Stomach (tissue), 9 donors: ENCODE data around the gene FGF7. TPM values are rescaled to one million over a fixed set of nuclear protein-coding genes. Genes with fewer than 3 reads are reported as not detected.
A peak's percentile ranks its signal among the peaks of the same experiment; 100 is the strongest.

Experiments used
- DNase-seq, 2 donors: peaks; one replicate each; pipeline versions ENCODE4 v3.0.0 to v3.0.0-alpha.2; 2013 to 2019
- H3K27ac ChIP-seq, 5 donors: fragments of 200-600 bp in 4 of 5; sonication (generic) in 4 of 5; one replicate each; pipeline ENCODE4 v1.5.1; 2013 to 2019; ENCODE audit warnings: mild to moderate bottlenecking in 1 of 5, moderate library complexity in 1 of 5
- H3K27me3 ChIP-seq, 3 donors: fragments of 200-600 bp; sonication (generic); one replicate each; pipeline ENCODE4 v1.5.1; 2017 to 2019; ENCODE audit warnings: mixed run types in 1 of 3
- H3K36me3 ChIP-seq, 4 donors: fragments of 200-600 bp; sonication (generic); 1 replicate in 3 of 4; 2 replicates in 1 of 4; pipeline ENCODE4 v1.5.1; 2016 to 2019
- H3K4me1 ChIP-seq, 4 donors: fragments of 200-600 bp; sonication (generic); one replicate each; pipeline ENCODE4 v1.5.1; 2016 to 2019
- H3K4me3 ChIP-seq, 4 donors: fragments of 200-600 bp; sonication (generic) in 3 of 4; one replicate each; pipeline ENCODE4 v1.5.1; 2016 to 2019; ENCODE audit warnings: mild to moderate bottlenecking in 1 of 4
- H3K9me3 ChIP-seq, 4 donors: fragments of 200-600 bp; sonication (generic); one replicate each; pipeline ENCODE4 v1.5.1; 2016 to 2019
- EP300 ChIP-seq: sonication (generic); formaldehyde crosslinking; IDR thresholded peaks from one replicate; pipeline ENCODE4 v1.6.1; 2017; ENCODE audit warnings: antibody characterized with exemption
- POLR2A ChIP-seq, 4 donors: fragments of 450-650 bp; IDR thresholded peaks; one replicate each; pipeline ENCODE4 v1.6.1; 2016; ENCODE audit warnings: antibody characterized with exemption in 4 of 4, control low read depth in 2 of 4, mild to moderate bottlenecking in 1 of 4, moderate library complexity in 1 of 4
- POLR2AphosphoS5 ChIP-seq, 3 donors: sonication (generic); formaldehyde crosslinking; IDR thresholded peaks; one replicate each; pipeline ENCODE4 v1.6.1; 2016; ENCODE audit warnings: antibody characterized with exemption in 3 of 3
- WGBS, 5 donors: extraction: QIAGEN DNeasy Blood & Tissue Kit in 3 of 5; methylation state at CpG; one replicate each; pipeline versions ENCODE4 v1.1.5 to v1.1.7; 2013 to 2018; 5-methylcytosine and 5-hydroxymethylcytosine counted together
- intact Hi-C: fragments of 100-400 bp; cut with DNase I; formaldehyde crosslinking; loops from one replicate; pipeline ENCODE4 v1.15.1; 2023; ENCODE audit warnings: low total_unique reads
- polyA plus RNA-seq, 3 donors: library from polyadenylated mRNA; stranded (reverse); fragments of 200-250 nt; gene quantifications; one replicate each; pipeline ENCODE4 v1.2.3, GENCODE V29; 2013
- total RNA-seq, 5 donors: library from RNA; depleted of rRNA; stranded (reverse); fragments of >200 nt; gene quantifications; one replicate each; pipeline versions ENCODE4 v1.1.0 to v1.2.3, GENCODE V29; 2014 to 2016
- TF ChIP-seq, protein P1 (sequence below), 7 experiments: fragments of 450-650 bp in 4 of 7; fragments of 200-600 bp in 3 of 7; sonication (generic) in 3 of 7; IDR thresholded peaks; one replicate each; pipeline ENCODE4 v1.5.1; 2016 to 2019; ENCODE audit warnings: antibody characterized with exemption in 7 of 7, control low read depth in 2 of 7, mild to moderate bottlenecking in 1 of 7
- donor health status: healthy with polysubstance abuse.
- donor health status: Bipolar disorder and iron deficiency.
- donor health status: healthy.

FGF7 gene
- total and polyA plus RNA-seq, 8 donors: 2.6 to 55.1 (median 30.1) TPM

DNA sequence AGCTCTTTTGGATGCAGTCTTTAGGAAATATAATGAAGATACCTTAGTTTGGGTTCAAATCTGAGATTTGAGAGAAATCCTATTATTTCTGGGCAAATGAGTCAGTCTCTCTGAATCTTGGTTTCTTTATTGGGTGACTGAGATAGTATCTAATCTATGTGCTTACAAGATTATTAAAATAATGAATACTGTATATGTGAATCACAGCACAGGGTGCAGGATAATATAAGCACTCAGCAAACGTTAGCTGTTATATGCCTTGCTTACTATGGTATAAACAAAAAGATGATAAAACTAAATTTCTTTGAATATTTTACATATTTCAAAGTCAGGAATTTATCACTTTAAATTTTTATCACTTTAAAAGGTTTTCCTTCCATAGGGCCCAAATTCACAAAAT is 29.6 kb downstream of the FGF7 start:
- Histone ChIP-seq H3K4me3 (no peak overlapping the region), H3K36me3 (no peaks in the 10 kb centered on the region), H3K9me3 (no peaks in the 10 kb centered on the region), H3K27me3 (no peaks in the 10 kb centered on the region), H3K4me1 (peaks cover 0 to 17% (median 3%) of the 10 kb centered on the region in 4 donors), H3K27ac (no peak overlapping the region)
- TF ChIP-seq, protein P1, sequence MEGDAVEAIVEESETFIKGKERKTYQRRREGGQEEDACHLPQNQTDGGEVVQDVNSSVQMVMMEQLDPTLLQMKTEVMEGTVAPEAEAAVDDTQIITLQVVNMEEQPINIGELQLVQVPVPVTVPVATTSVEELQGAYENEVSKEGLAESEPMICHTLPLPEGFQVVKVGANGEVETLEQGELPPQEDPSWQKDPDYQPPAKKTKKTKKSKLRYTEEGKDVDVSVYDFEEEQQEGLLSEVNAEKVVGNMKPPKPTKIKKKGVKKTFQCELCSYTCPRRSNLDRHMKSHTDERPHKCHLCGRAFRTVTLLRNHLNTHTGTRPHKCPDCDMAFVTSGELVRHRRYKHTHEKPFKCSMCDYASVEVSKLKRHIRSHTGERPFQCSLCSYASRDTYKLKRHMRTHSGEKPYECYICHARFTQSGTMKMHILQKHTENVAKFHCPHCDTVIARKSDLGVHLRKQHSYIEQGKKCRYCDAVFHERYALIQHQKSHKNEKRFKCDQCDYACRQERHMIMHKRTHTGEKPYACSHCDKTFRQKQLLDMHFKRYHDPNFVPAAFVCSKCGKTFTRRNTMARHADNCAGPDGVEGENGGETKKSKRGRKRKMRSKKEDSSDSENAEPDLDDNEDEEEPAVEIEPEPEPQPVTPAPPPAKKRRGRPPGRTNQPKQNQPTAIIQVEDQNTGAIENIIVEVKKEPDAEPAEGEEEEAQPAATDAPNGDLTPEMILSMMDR (IDR thresholded peaks at IDR 0.05): no peak
- TF ChIP-seq EP300: no peak
- WGBS, 5 donors: 41 to 64% (median 63%) methylated on average over 1 of the region's 1 CpG
- DNase-seq: no peak
- intact Hi-C loops: no loop called here

GRCh38 chr15:49456166-49456565 is 33.1 kb downstream of the FGF7 start:
- H3K27ac ChIP-seq: no peak overlapping the region
- peaks cover 0 to 15% (median 5%) of the 10 kb centered on the region in 4 donors for H3K4me1 ChIP-seq
- H3K9me3 ChIP-seq: no peaks in the 10 kb centered on the region
- TF ChIP-seq POLR2AphosphoS5 (IDR thresholded peaks at IDR 0.05) (no peak), POLR2A (IDR thresholded peaks at IDR 0.05) (no peak), EP300 (no peak)
- TF ChIP-seq, protein P1 (IDR thresholded peaks at IDR 0.05): no peak
- no peak for DNase-seq
- no peaks in the 10 kb centered on the region for H3K27me3 ChIP-seq
- H3K4me3 ChIP-seq: no peak overlapping the region
- intact Hi-C loops: no loop called here
- no peaks in the 10 kb centered on the region for H3K36me3 ChIP-seq

GRCh38 chr15:49458145-49458544 is 35.1 kb downstream of the FGF7 start:
- 22 to 37% (median 25%) methylated on average over 2 of the region's 2 CpGs for WGBS, 5 donors
- Histone ChIP-seq H3K36me3 (no peaks in the 10 kb centered on the region), H3K4me3 (no peak overlapping the region), H3K9me3 (no peaks in the 10 kb centered on the region), H3K27me3 (no peaks in the 10 kb centered on the region), H3K4me1 (peaks cover 0 to 30% (median 11%) of the 10 kb centered on the region in 4 donors), H3K27ac (peak overlapping the region in 2 of 5 donors; percentile 24 to 31)
- intact Hi-C loops: no loop called here
- no peak for DNase-seq
- no peak for TF ChIP-seq POLR2A (IDR thresholded peaks at IDR 0.05)
- no peak for TF ChIP-seq POLR2AphosphoS5 (IDR thresholded peaks at IDR 0.05)
- no peak for TF ChIP-seq EP300
- TF ChIP-seq, protein P1 (IDR thresholded peaks at IDR 0.05): no peak

GRCh38 chr15:49460411-49460941 is 37.4 kb downstream of the FGF7 start:
- Histone ChIP-seq H3K36me3 (no peaks in the 10 kb centered on the region), H3K4me1 (peaks cover 0 to 30% (median 11%) of the 10 kb centered on the region in 4 donors), H3K27ac (peak overlapping the region in 1 of 5 donors; percentile 3), H3K27me3 (no peaks in the 10 kb centered on the region), H3K9me3 (no peaks in the 10 kb centered on the region), H3K4me3 (no peak overlapping the region)
- intact Hi-C loops: no loop called here
- WGBS, 5 donors: 59 to 72% (median 65%) methylated on average over 2 of the region's 2 CpGs
- TF ChIP-seq POLR2AphosphoS5 (IDR thresholded peaks at IDR 0.05) (no peak), EP300 (no peak), POLR2A (IDR thresholded peaks at IDR 0.05) (no peak)
- TF ChIP-seq, protein P1 (IDR thresholded peaks at IDR 0.05): no peak
- no peak for DNase-seq
